Hepatocyte (in vitro differentiated cells): Measurements from ENCODE around the gene TP63. TPM values are rescaled to one million over a fixed set of nuclear protein-coding genes. Genes with fewer than 3 reads are reported as not detected.

Experiments
- DNase-seq: peaks from one replicate; pipeline ENCODE4 v3.0.0-alpha.2; 2016; ENCODE audit warnings: low spot score
- H2AFZ ChIP-seq: fragments of 200-600 bp; sonication (generic); 2 replicates; pipeline ENCODE4 v1.6.0; 2016; ENCODE audit warnings: antibody characterized with exemption, mild to moderate bottlenecking
- H3K27ac ChIP-seq: fragments of 200-600 bp; sonication (generic); 2 replicates; pipeline ENCODE4 v1.5.1; 2016; ENCODE audit warnings: mild to moderate bottlenecking
- H3K27me3 ChIP-seq: fragments of 200-600 bp; sonication (generic); 2 replicates; pipeline ENCODE4 v1.6.1; 2016
- H3K36me3 ChIP-seq: fragments of 200-600 bp; sonication (generic); replicated peaks from 2 replicates; pipeline ENCODE4 v1.5.1; 2016; ENCODE audit warnings: low read depth; ENCODE audit not compliant: insufficient read depth
- H3K4me1 ChIP-seq: fragments of 200-600 bp; sonication (generic); 2 replicates; pipeline ENCODE4 v1.5.1; 2016; ENCODE audit warnings: mild to moderate bottlenecking, moderate library complexity; ENCODE audit not compliant: insufficient read depth
- H3K4me2 ChIP-seq: fragments of 200-600 bp; sonication (generic); 2 replicates; pipeline ENCODE4 v1.6.0; 2016
- H3K4me3 ChIP-seq: fragments of 200-600 bp; sonication (generic); 2 replicates; pipeline ENCODE4 v1.5.1; 2016; ENCODE audit warnings: mild to moderate bottlenecking
- H3K79me2 ChIP-seq: fragments of 200-600 bp; sonication (generic); 2 replicates; pipeline ENCODE4 v1.6.0; 2017; ENCODE audit warnings: mild to moderate bottlenecking
- H3K9me2 ChIP-seq: fragments of 200-600 bp; sonication (generic); replicated peaks from 2 replicates; pipeline ENCODE4 v1.6.0; 2017; ENCODE audit warnings: mild to moderate bottlenecking; ENCODE audit not compliant: insufficient read depth
- H3K9me3 ChIP-seq: fragments of 200-600 bp; sonication (generic); 2 replicates; pipeline ENCODE4 v1.5.1; 2016; ENCODE audit warnings: low read depth, mild to moderate bottlenecking
- H4K20me1 ChIP-seq: fragments of 200-600 bp; sonication (generic); 2 replicates; pipeline ENCODE4 v1.6.0; 2016; ENCODE audit warnings: mild to moderate bottlenecking; ENCODE audit not compliant: insufficient read depth, poor library complexity, severe bottlenecking
- CTCF ChIP-seq: fragments of 200-600 bp; sonication (generic); IDR thresholded peaks from 2 replicates; pipeline ENCODE4 v1.5.1; 2016; ENCODE audit warnings: antibody characterized with exemption, mild to moderate bottlenecking; ENCODE audit not compliant: poor library complexity
- EZH2 ChIP-seq: fragments of 200-600 bp; sonication (generic); IDR thresholded peaks from 2 replicates; pipeline ENCODE4 v1.6.1; 2016; ENCODE audit warnings: antibody characterized with exemption, mild to moderate bottlenecking, borderline replicate concordance
- EZH2phosphoT487 ChIP-seq: fragments of 200-600 bp; sonication (generic); IDR thresholded peaks from one replicate; pipeline ENCODE4 v1.6.1; 2018; ENCODE audit warnings: antibody characterized with exemption, mild to moderate bottlenecking, low read depth, moderate library complexity; ENCODE audit not compliant: unreplicated experiment, severe bottlenecking
- WGBS: methylation state at CpG from one replicate; pipeline ENCODE4 v1.1.6; 2016; ENCODE audit warnings: low lambda C conversion rate; ENCODE audit errors: missing lambda C conversion rate; 5-methylcytosine and 5-hydroxymethylcytosine counted together
- polyA plus RNA-seq: library from polyadenylated mRNA; unstranded; fragments of >200 nt; fragmentation: Nextera tagmentation; extraction: Ambion mirVana; gene quantifications from 2 replicates; pipeline ENCODE4 v1.2.1, GENCODE V29; 2016
- total RNA-seq: library from RNA; depleted of rRNA; stranded (reverse); fragments of >200 nt; gene quantifications from 2 replicates; pipeline ENCODE4 v1.2.3, GENCODE V29; 2014

TP63 gene
- total and polyA plus RNA-seq, 2 experiments from 2014 or later, result 1.9 to 2.4 TPM

GRCh38 chr3:189833996-189834395, 202.8 kb downstream of the TP63 start:
- no peak overlapping the region for H3K27ac ChIP-seq
- H3K9me3 ChIP-seq, result no peaks in the 10 kb centered on the region
- H2AFZ ChIP-seq, result no peak overlapping the region
- H3K27me3 ChIP-seq, result no peaks in the 10 kb centered on the region
- no peak overlapping the region for H3K4me3 ChIP-seq
- TF ChIP-seq CTCF (no peak), EZH2 (no peak), EZH2phosphoT487 (no peak)
- H3K9me2 ChIP-seq, result no peaks in the 10 kb centered on the region
- H3K4me2 ChIP-seq, result no peak overlapping the region
- H3K36me3 ChIP-seq, result no peaks in the 10 kb centered on the region
- H4K20me1 ChIP-seq, result no peaks in the 10 kb centered on the region
- WGBS, result 79% methylated on average over 8 of the region's 8 CpGs
- H3K79me2 ChIP-seq, result no peaks in the 10 kb centered on the region
- DNase-seq, result peak; percentile 21
- no peaks in the 10 kb centered on the region for H3K4me1 ChIP-seq

- Histone ChIP-seq H3K27ac (no peak overlapping the region), H3K4me2 (no peak overlapping the region), H3K27me3 (no peaks in the 10 kb centered on the region), H3K9me3 (no peaks in the 10 kb centered on the region), H3K36me3 (no peaks in the 10 kb centered on the region), H2AFZ (no peak overlapping the region), H3K4me1 (no peaks in the 10 kb centered on the region), H3K9me2 (no peaks in the 10 kb centered on the region), H3K4me3 (no peak overlapping the region), H4K20me1 (no peaks in the 10 kb centered on the region), H3K79me2 (no peaks in the 10 kb centered on the region)
- DNase-seq, result no peak
- TF ChIP-seq EZH2, result no peak
- no peak for TF ChIP-seq CTCF
- no peak for TF ChIP-seq EZH2phosphoT487
- WGBS, result 86% methylated on average over 5 of the region's 5 CpGs
These were observed 203.3 kb downstream of the TP63 start for GRCh38 chr3:189834462-189834861.

GRCh38 chr3:189836795-189837194, 205.6 kb downstream of the TP63 start:
- Histone ChIP-seq H3K27me3 (no peaks in the 10 kb centered on the region), H3K4me1 (no peaks in the 10 kb centered on the region), H3K4me2 (no peak overlapping the region), H4K20me1 (no peaks in the 10 kb centered on the region), H3K9me2 (no peaks in the 10 kb centered on the region), H3K36me3 (no peaks in the 10 kb centered on the region), H3K79me2 (no peaks in the 10 kb centered on the region), H2AFZ (no peak overlapping the region), H3K27ac (no peak overlapping the region), H3K9me3 (no peaks in the 10 kb centered on the region), H3K4me3 (no peak overlapping the region)
- 85% methylated on average over 5 of the region's 5 CpGs for WGBS
- TF ChIP-seq CTCF, result no peak
- TF ChIP-seq EZH2, result no peak
- no peak for TF ChIP-seq EZH2phosphoT487
- no peak for DNase-seq

GRCh38 chr3:189838291-189838690, 207.1 kb downstream of the TP63 start:
- TF ChIP-seq EZH2phosphoT487 (no peak), CTCF (no peak), EZH2 (no peak)
- no peaks in the 10 kb centered on the region for H4K20me1 ChIP-seq
- WGBS, result 91% methylated on average over 6 of the region's 6 CpGs
- H3K27ac ChIP-seq, result no peak overlapping the region
- H3K4me2 ChIP-seq, result no peak overlapping the region
- no peaks in the 10 kb centered on the region for H3K4me1 ChIP-seq
- H3K9me3 ChIP-seq, result no peaks in the 10 kb centered on the region
- H3K36me3 ChIP-seq, result no peaks in the 10 kb centered on the region
- H3K27me3 ChIP-seq, result no peaks in the 10 kb centered on the region
- H3K79me2 ChIP-seq, result no peaks in the 10 kb centered on the region
- no peak overlapping the region for H3K4me3 ChIP-seq
- DNase-seq, result no peak
- no peak overlapping the region for H2AFZ ChIP-seq
- no peaks in the 10 kb centered on the region for H3K9me2 ChIP-seq
